Endodermal cell (in vitro differentiated cells): Measurements from ENCODE around the gene PYGB. TPM values are rescaled to one million over a fixed set of nuclear protein-coding genes. Genes with fewer than 3 reads are reported as not detected.

ENCODE experiments used
- DNase-seq: peaks from one replicate; pipeline ENCODE4 v3.0.0-alpha.2; 2017
- H3K27ac ChIP-seq: 2 replicates; pipeline ENCODE4 v1.5.1; 2013; ENCODE audit warnings: mild to moderate bottlenecking, low read depth, low read length, moderate library complexity
- H3K27me3 ChIP-seq: 2 replicates; pipeline ENCODE4 v1.6.1; 2013; ENCODE audit warnings: mild to moderate bottlenecking, low read length, moderate library complexity; ENCODE audit not compliant: insufficient read depth, control insufficient read depth, poor library complexity, severe bottlenecking
- H3K36me3 ChIP-seq: 2 replicates; pipeline ENCODE4 v1.7.0; 2013; ENCODE audit warnings: mild to moderate bottlenecking, low read length, moderate library complexity; ENCODE audit not compliant: control insufficient read depth, insufficient read depth
- H3K4me1 ChIP-seq: one replicate; pipeline ENCODE4 v1.7.0; 2013; ENCODE audit warnings: low read length; ENCODE audit not compliant: control insufficient read depth, insufficient read depth
- H3K4me3 ChIP-seq: 2 replicates; pipeline ENCODE4 v1.5.1; 2013; ENCODE audit warnings: mild to moderate bottlenecking, low read length, moderate library complexity
- H3K9ac ChIP-seq: 2 replicates; pipeline ENCODE4 v1.6.1; 2013; ENCODE audit warnings: mild to moderate bottlenecking, low read length, moderate library complexity; ENCODE audit not compliant: poor library complexity, severe bottlenecking; ENCODE audit errors: extremely low read depth
- H3K9me3 ChIP-seq: 2 replicates; pipeline ENCODE4 v1.6.1; 2013; ENCODE audit warnings: mild to moderate bottlenecking, low read length, moderate library complexity; ENCODE audit not compliant: control insufficient read depth
- H3K27ac Mint-ChIP-seq: 2 replicates; pipeline ENCODE4 v1.8.0; 2020; ENCODE audit warnings: mixed read lengths
- H3K27me3 Mint-ChIP-seq: 2 replicates; pipeline ENCODE4 v1.8.0; 2021; ENCODE audit warnings: mild to moderate bottlenecking, mixed read lengths; ENCODE audit not compliant: insufficient read depth
- H3K36me3 Mint-ChIP-seq: 2 replicates; pipeline ENCODE4 v1.8.0; 2020; ENCODE audit warnings: low read depth, mixed read lengths
- H3K4me1 Mint-ChIP-seq: 2 replicates; pipeline ENCODE4 v1.8.0; 2020; ENCODE audit warnings: mixed read lengths
- H3K4me3 Mint-ChIP-seq: 2 replicates; pipeline ENCODE4 v1.8.0; 2020; ENCODE audit warnings: mild to moderate bottlenecking, moderate library complexity, mixed read lengths
- H3K9me3 Mint-ChIP-seq: 2 replicates; pipeline ENCODE4 v1.8.0; 2020; ENCODE audit warnings: mild to moderate bottlenecking, mixed read lengths
- WGBS, 2 experiments: methylation state at CpG; one replicate each; pipeline versions ENCODE4 v1.1.5 to v1.1.7; 2013; ENCODE audit warnings: missing lambda C conversion rate in 2 of 2, mixed read lengths in 1 of 2; ENCODE audit not compliant: insufficient coverage in 1 of 2, insufficient read length in 1 of 2; 5-methylcytosine and 5-hydroxymethylcytosine counted together
- total RNA-seq, 2 donors: library from RNA; stranded (reverse); fragmentation: NEBNext Ultra II Directional in 1 of 2; extraction: Animal tissue kit (Norgen Biotek cat#: 25700) in 1 of 2; gene quantifications; 2 replicates in 1 of 2; 3 replicates in 1 of 2; pipeline ENCODE4 v1.2.1, GENCODE V29; 2021
- TF ChIP-seq, protein P1 (sequence below): fragments of 200-600 bp; sonication (generic); conservative IDR thresholded peaks from 2 replicates; pipeline ENCODE4 v1.5.0; 2021; ENCODE audit warnings: antibody characterized with exemption, mild to moderate bottlenecking

The PYGB gene
- total RNA-seq, 2 donors from 2014 or later: 59.3 to 66.8 TPM

DNA sequence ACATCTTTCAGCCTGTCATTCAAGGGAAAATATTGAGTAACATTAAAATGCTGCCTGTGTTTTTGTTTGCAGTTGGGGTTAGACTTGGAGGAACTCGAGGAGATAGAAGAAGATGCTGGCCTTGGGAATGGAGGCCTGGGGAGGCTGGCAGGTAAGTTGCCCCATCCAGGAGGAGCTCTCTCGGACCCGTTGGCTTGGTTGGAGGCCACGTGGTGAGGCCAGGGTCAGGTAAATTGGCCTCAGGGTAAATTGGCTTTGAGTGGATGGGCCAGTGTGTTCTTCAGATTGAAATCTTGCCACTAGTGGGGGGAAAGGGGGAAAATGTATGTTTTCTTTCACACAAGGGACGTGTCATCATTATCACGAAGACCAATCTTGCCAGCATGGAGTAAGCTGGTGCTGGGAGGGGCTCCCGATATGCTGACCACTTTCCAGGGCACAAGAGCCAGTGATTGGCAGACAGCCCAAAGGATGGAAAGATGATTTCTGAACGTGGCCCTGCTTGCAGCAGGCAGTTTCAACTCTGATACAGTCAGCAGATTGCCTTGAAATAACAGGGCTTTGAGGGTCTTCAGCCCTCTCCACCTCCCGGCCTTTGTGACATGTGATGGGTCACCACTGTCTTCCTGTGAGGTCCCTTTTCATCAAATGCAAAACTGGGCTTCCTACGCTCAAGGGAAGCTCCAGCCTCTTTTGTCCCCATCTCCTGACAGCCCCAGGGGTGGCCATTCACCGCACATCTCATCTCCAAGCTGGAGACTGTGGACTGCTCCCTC is 21.4 kb downstream of the PYGB start:
- no peaks in the 10 kb centered on the region for H3K9me3 ChIP-seq
- no peak overlapping the region for H3K4me3 ChIP-seq
- H3K4me1 Mint-ChIP-seq: no peaks in the 10 kb centered on the region

DNA sequence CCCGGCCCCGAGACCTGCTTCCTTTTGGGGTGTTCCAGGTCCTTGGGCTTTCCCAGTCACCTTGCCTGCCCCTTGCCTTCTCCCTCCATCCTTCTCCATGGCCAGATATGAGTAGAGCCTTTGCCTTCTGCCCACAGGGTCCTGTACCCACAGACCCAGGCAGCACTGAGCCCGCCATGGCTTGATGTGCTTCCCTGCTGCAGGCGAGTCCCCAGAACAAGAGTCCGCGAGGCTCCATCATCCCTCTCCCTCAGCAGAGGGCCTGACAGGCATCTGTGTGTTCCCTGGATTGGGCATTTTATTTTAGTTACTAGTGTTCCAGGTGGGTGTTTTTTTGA is 21.9 kb downstream of the PYGB start:
- Mint-ChIP-seq H3K4me3 (no peak overlapping the region), H3K27me3 (no peaks in the 10 kb centered on the region), H3K27ac (no peak overlapping the region), H3K36me3 (peaks cover 49% of the 10 kb centered on the region), H3K4me1 (no peaks in the 10 kb centered on the region), H3K9me3 (peaks cover 2% of the 10 kb centered on the region)
- Histone ChIP-seq H3K27ac (no peak overlapping the region), H3K36me3 (peaks cover 62% of the 10 kb centered on the region), H3K9ac (no peak overlapping the region), H3K27me3 (no peaks in the 10 kb centered on the region), H3K4me3 (no peak overlapping the region), H3K9me3 (no peaks in the 10 kb centered on the region), H3K4me1 (no peaks in the 10 kb centered on the region)
- no peak for DNase-seq
- WGBS, 2 experiments: 97 to 98% methylated on average over 4 to 6 of the region's 6 CpGs
- TF ChIP-seq, protein P1, sequence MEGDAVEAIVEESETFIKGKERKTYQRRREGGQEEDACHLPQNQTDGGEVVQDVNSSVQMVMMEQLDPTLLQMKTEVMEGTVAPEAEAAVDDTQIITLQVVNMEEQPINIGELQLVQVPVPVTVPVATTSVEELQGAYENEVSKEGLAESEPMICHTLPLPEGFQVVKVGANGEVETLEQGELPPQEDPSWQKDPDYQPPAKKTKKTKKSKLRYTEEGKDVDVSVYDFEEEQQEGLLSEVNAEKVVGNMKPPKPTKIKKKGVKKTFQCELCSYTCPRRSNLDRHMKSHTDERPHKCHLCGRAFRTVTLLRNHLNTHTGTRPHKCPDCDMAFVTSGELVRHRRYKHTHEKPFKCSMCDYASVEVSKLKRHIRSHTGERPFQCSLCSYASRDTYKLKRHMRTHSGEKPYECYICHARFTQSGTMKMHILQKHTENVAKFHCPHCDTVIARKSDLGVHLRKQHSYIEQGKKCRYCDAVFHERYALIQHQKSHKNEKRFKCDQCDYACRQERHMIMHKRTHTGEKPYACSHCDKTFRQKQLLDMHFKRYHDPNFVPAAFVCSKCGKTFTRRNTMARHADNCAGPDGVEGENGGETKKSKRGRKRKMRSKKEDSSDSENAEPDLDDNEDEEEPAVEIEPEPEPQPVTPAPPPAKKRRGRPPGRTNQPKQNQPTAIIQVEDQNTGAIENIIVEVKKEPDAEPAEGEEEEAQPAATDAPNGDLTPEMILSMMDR: no peak

More for the DNA sequence above, 21.4 kb downstream of the PYGB start:
- no peaks in the 10 kb centered on the region for H3K27me3 Mint-ChIP-seq
- Histone ChIP-seq H3K9ac (no peak overlapping the region), H3K36me3 (peaks cover 59% of the 10 kb centered on the region), H3K4me1 (no peaks in the 10 kb centered on the region), H3K27me3 (no peaks in the 10 kb centered on the region), H3K27ac (no peak overlapping the region)
- H3K9me3 Mint-ChIP-seq: peaks cover 8% of the 10 kb centered on the region
- no peak for DNase-seq
- H3K27ac Mint-ChIP-seq: no peak overlapping the region
- TF ChIP-seq, protein P1: no peak
- no peak overlapping the region for H3K4me3 Mint-ChIP-seq
- WGBS, 2 experiments: 71 to 92% methylated on average over 8 to 11 of the region's 11 CpGs
- peaks cover 50% of the 10 kb centered on the region for H3K36me3 Mint-ChIP-seq

DNA sequence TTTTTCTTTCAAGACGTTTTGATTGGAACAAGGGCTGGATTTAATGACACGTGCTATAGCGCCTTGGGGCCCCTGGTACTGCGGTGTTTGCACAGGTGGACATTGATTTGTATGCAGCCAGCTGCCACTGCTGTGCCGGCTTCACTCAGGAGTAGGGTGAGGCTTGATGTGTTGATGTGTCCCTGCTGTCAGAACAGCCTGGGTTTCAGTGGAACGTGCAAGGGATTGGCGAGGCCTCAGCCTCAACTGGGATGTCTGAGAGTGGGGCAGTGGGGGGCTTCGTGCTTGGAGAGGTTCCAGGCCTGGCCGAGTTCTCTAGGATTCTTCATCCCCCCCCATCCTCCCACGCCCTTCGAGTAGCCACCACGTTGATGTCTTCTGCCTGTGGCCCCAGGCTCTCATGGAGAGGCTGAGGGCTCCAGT is 23.0 kb downstream of the PYGB start:
- no peaks in the 10 kb centered on the region for H3K9me3 ChIP-seq
- H3K9ac ChIP-seq: no peak overlapping the region
- Mint-ChIP-seq H3K27me3 (no peaks in the 10 kb centered on the region), H3K36me3 (peaks cover 50% of the 10 kb centered on the region), H3K4me1 (no peaks in the 10 kb centered on the region), H3K27ac (no peak overlapping the region), H3K9me3 (no peaks in the 10 kb centered on the region), H3K4me3 (no peak overlapping the region)
- 93 to 98% methylated on average over 5 to 12 of the region's 12 CpGs for WGBS, 2 experiments
- DNase-seq: no peak
- TF ChIP-seq, protein P1: no peak
- peaks cover 65% of the 10 kb centered on the region for H3K36me3 ChIP-seq
- no peak overlapping the region for H3K4me3 ChIP-seq
- no peaks in the 10 kb centered on the region for H3K27me3 ChIP-seq
- H3K4me1 ChIP-seq: no peaks in the 10 kb centered on the region
- no peak overlapping the region for H3K27ac ChIP-seq
